ENCODE results near the gene RYK. TPM values are rescaled to one million over a fixed set of nuclear protein-coding genes. Genes with fewer than 3 reads are reported as not detected.
A peak's percentile ranks its signal among the peaks of the same experiment; 100 is the strongest.
"Not testable (repeated sequence)": the region's sequence is repeated elsewhere in the genome, so short reads cannot be mapped to it uniquely, and the experiment has no call there.

Gene RYK
- total RNA-seq, 1 experiment from 2014 or later: 60.6 TPM

- H3K4me3 Mint-ChIP-seq: no peak overlapping the region
- DNase-seq: no peak
- H2BK20ac ChIP-seq (ENCODE audit: low read depth, low read length, poor library complexity, severe bottlenecking): no peak overlapping the region
- no peak overlapping the region for H4K91ac ChIP-seq (ENCODE audit: insufficient read length, low read depth, low read length)
- H3K14ac ChIP-seq (ENCODE audit: insufficient read depth, low read length): no peak overlapping the region
- H2BK12ac ChIP-seq (ENCODE audit: insufficient read length, low read depth, low read length): no peak overlapping the region
- no peaks in the 10 kb centered on the region for H3K9me3 ChIP-seq (ENCODE audit: control insufficient read depth, low read depth, low read length)
- H2BK120ac ChIP-seq (ENCODE audit: low read depth, low read length, poor library complexity, severe bottlenecking): no peak overlapping the region
- no CpG with 5 or more reads among the region's 6 CpGs for WGBS (ENCODE audit: extremely low coverage, insufficient read length, low lambda C conversion rate)
- H3K56ac ChIP-seq (ENCODE audit: insufficient read length, low read depth, low read length): no peak overlapping the region
- no peak overlapping the region for H4K5ac ChIP-seq (ENCODE audit: insufficient read length, low read depth, low read length)
- no peaks in the 10 kb centered on the region for H3K23me2 ChIP-seq (ENCODE audit: insufficient read length, low read depth, low read length, poor library complexity, severe bottlenecking)
- H4K8ac ChIP-seq (replicated peaks; ENCODE audit: insufficient read length, low read depth, low read length): no peak overlapping the region
- no peak overlapping the region for H2BK5ac ChIP-seq (ENCODE audit: insufficient read length, low read length)
- H3K4me1 ChIP-seq (ENCODE audit: insufficient read depth, low read length): no peaks in the 10 kb centered on the region; the same call in 1 of the 2 replicates
- no peak overlapping the region for H2BK15ac ChIP-seq (ENCODE audit: low read depth, low read length)
- no peak overlapping the region for H3T11ph ChIP-seq (ENCODE audit: low read length)
- no peak overlapping the region for H3K23ac ChIP-seq (ENCODE audit: insufficient read length, low read depth, low read length)
- no peaks in the 10 kb centered on the region for H3K27me3 ChIP-seq (ENCODE audit: insufficient read depth, low read length)
- no peak overlapping the region for H2AK5ac ChIP-seq (ENCODE audit: insufficient read length, low read length)
- no peaks in the 10 kb centered on the region; a peak in 2 of 7 replicates for H3K36me3 Mint-ChIP-seq (ENCODE audit: insufficient read depth in 1 of 3, low read depth in 3 of 3)
- H3K9ac ChIP-seq (ENCODE audit: extremely low read depth, insufficient read length, low read length): no peak overlapping the region
- H3K79me2 ChIP-seq (ENCODE audit: insufficient read depth, low read length): peaks cover 29% of the 10 kb centered on the region; the same call in 1 of the 2 replicates
- peaks cover 31 to 45% of the 10 kb centered on the region in 2 experiments for H3K4me1 Mint-ChIP-seq
- no peaks in the 10 kb centered on the region for H3K9me3 Mint-ChIP-seq
- peaks cover 5% of the 10 kb centered on the region for H3K79me1 ChIP-seq (ENCODE audit: insufficient read depth, low read depth, low read length, poor library complexity, severe bottlenecking)
- TF ChIP-seq CTCF (conservative IDR thresholded peaks at IDR 0.05): no peak
- peak overlapping the region in 2 of 3 experiments; percentile 62 to 87; a peak in 2 of 7 replicates for H3K27ac Mint-ChIP-seq
- no peak overlapping the region for H3K4me2 ChIP-seq (ENCODE audit: insufficient read depth, insufficient read length, low read length)
- H3K4ac ChIP-seq (ENCODE audit: low read depth, low read length): no peak overlapping the region
- H4K20me1 ChIP-seq (ENCODE audit: control insufficient read depth, insufficient read depth, insufficient read length): no peaks in the 10 kb centered on the region
- H3K27ac ChIP-seq (ENCODE audit: insufficient read length, low read depth, low read length): no peak overlapping the region
- no peaks in the 10 kb centered on the region for H3K27me3 Mint-ChIP-seq (ENCODE audit: low read depth)
- no peak overlapping the region for H2AFZ ChIP-seq (ENCODE audit: low read length)
- H3K18ac ChIP-seq (ENCODE audit: insufficient read length, low read depth, low read length): no peak overlapping the region
Observed at GRCh38 chr3:134228035-134228434, 22.6 kb downstream of the RYK start.

DNA sequence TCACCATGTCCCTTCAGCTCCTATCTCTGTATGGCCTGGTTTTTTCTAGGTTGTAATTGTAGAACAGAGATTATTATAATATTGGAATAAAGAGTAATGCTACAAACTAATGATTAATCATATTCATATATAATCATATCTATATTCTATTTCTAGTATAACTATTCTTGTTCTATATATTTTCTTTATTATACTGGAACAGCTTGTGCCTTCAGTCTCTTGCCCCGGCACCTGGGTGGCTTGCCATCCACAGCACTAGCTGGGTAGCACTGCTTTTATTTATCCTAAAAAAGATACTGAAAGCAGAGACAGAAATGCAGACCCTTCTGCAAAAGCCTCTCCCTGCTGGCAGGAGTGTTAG lies 25.9 kb downstream of the RYK start:
- H3K56ac ChIP-seq (ENCODE audit: insufficient read length, low read depth, low read length); H3T11ph ChIP-seq (ENCODE audit: low read length); H3K9ac ChIP-seq (ENCODE audit: extremely low read depth, insufficient read length, low read length); H2BK15ac ChIP-seq (ENCODE audit: low read depth, low read length); H3K23me2 ChIP-seq (ENCODE audit: insufficient read length, low read depth, low read length, poor library complexity, severe bottlenecking); H2BK120ac ChIP-seq (ENCODE audit: low read depth, low read length, poor library complexity, severe bottlenecking); H4K91ac ChIP-seq (ENCODE audit: insufficient read length, low read depth, low read length); H3K23ac ChIP-seq (ENCODE audit: insufficient read length, low read depth, low read length); DNase-seq; H3K4ac ChIP-seq (ENCODE audit: low read depth, low read length); H3K4me3 Mint-ChIP-seq; H3K27ac ChIP-seq (ENCODE audit: insufficient read length, low read depth, low read length); H3K9me3 ChIP-seq (ENCODE audit: control insufficient read depth, low read depth, low read length); H2AFZ ChIP-seq (ENCODE audit: low read length); H3K4me1 ChIP-seq (ENCODE audit: insufficient read depth, low read length); H2BK5ac ChIP-seq (ENCODE audit: insufficient read length, low read length); H4K8ac ChIP-seq (replicated peaks; ENCODE audit: insufficient read length, low read depth, low read length); H3K18ac ChIP-seq (ENCODE audit: insufficient read length, low read depth, low read length); H3K9me3 Mint-ChIP-seq; H3K4me2 ChIP-seq (ENCODE audit: insufficient read depth, insufficient read length, low read length); H4K5ac ChIP-seq (ENCODE audit: insufficient read length, low read depth, low read length); H2BK12ac ChIP-seq (ENCODE audit: insufficient read length, low read depth, low read length); H3K14ac ChIP-seq (ENCODE audit: insufficient read depth, low read length); H2BK20ac ChIP-seq (ENCODE audit: low read depth, low read length, poor library complexity, severe bottlenecking); H4K20me1 ChIP-seq (ENCODE audit: control insufficient read depth, insufficient read depth, insufficient read length); H3K27me3 Mint-ChIP-seq (ENCODE audit: low read depth); H3K27me3 ChIP-seq (ENCODE audit: insufficient read depth, low read length); H2AK5ac ChIP-seq (ENCODE audit: insufficient read length, low read length): not testable (repeated sequence)
- Mint-ChIP-seq H3K36me3 (ENCODE audit: insufficient read depth in 1 of 3, low read depth in 3 of 3) (peaks cover 7 to 14% (median 9%) of the 10 kb centered on the region in 3 experiments; a peak in 6 of 7 replicates), H3K27ac (0 out of 7 replicates have a peak overlapping the region, but pooled peaks of 1 of the 3 experiments have one; percentile 67), H3K4me1 (peaks cover 22 to 24% of the 10 kb centered on the region in 2 experiments)
- H3K79me1 ChIP-seq (ENCODE audit: insufficient read depth, low read depth, low read length, poor library complexity, severe bottlenecking): peaks cover 11% of the 10 kb centered on the region
- WGBS (ENCODE audit: extremely low coverage, insufficient read length, low lambda C conversion rate): no CpG with 5 or more reads among the region's 1 CpG
- H3K79me2 ChIP-seq (ENCODE audit: insufficient read depth, low read length): peaks cover 20% of the 10 kb centered on the region; the same call in 1 of the 2 replicates
